Sciatic nerve (tissue), 2 donors: Measurements from ENCODE around the gene RNF217. TPM values are rescaled to one million over a fixed set of nuclear protein-coding genes. Genes with fewer than 3 reads are reported as not detected.
A peak's percentile ranks its signal among the peaks of the same experiment; 100 is the strongest.
"Not testable (repeated sequence)": the region's sequence is repeated elsewhere in the genome, so short reads cannot be mapped to it uniquely, and the experiment has no call there.

Experiments used
- ATAC-seq: fragments of 200-7000 bp; cut with Tn5 transposase; one replicate; pipeline ENCODE4 v1.9.1; 2020; ENCODE audit warnings: mild to moderate bottlenecking, moderate library complexity
- DNase-seq: peaks from one replicate; pipeline ENCODE4 v3.0.0-alpha.2; 2020; ENCODE audit warnings: low spot score
- intact Hi-C: fragments of 100-400 bp; cut with DNase I; formaldehyde crosslinking; loops from one replicate; pipeline ENCODE4 v1.14.2; 2022
- total RNA-seq: library from RNA; stranded (reverse); fragmentation: NEBNext Ultra II Directional; extraction: Animal tissue kit (Norgen Biotek cat#: 25700); gene quantifications from one replicate; pipeline ENCODE4 v1.2.1, GENCODE V29; 2021
- donor health status: DM: no; HTN: no; CAD: no.
- donor health status: DM: no; HTN: no; CAD: no.

The RNF217 gene
- 43.5 TPM for total RNA-seq

- intact Hi-C loops: loop anchor here (10.0 kb wide), 1 partner anchor 133 kb away; no protein-coding TSS in a partner anchor
- peak; percentile 85 for DNase-seq
- ATAC-seq: peak; percentile 88
Measured at GRCh38 chr6:124961777-124962638, at the start of gene RNF217. Gene RNF217 (plus strand): TSS chr6:124962437. CDS start chr6:124962545, 108 bp downstream.

- intact Hi-C loops: no loop called here
- ATAC-seq (no peak), DNase-seq (no peak)
Measured at GRCh38 chr6:124913056-124913455, 49.2 kb upstream of the RNF217 start.

GRCh38 chr6:124917769-124918168 lies 44.5 kb upstream of the RNF217 start:
- no peak for ATAC-seq
- intact Hi-C loops: no loop called here
- DNase-seq: no peak

GRCh38 chr6:124919703-124920102 lies 42.5 kb upstream of the RNF217 start:
- ATAC-seq, DNase-seq: not testable (repeated sequence)

GRCh38 chr6:124924333-124924759 lies 37.9 kb upstream of the RNF217 start:
- ATAC-seq (no peak), DNase-seq (no peak)
- intact Hi-C loops: no loop called here

More at GRCh38 chr6:124919703-124920102, 42.5 kb upstream of the RNF217 start:
- intact Hi-C loops: not testable (repeated sequence)

GRCh38 chr6:124926435-124926834 lies 35.8 kb upstream of the RNF217 start:
- intact Hi-C loops: no loop called here
- ATAC-seq (no peak), DNase-seq (no peak)

- intact Hi-C loops: no loop called here
- no peak for DNase-seq
- ATAC-seq: no peak
Measured at GRCh38 chr6:124927806-124928205, 34.4 kb upstream of the RNF217 start.

- no peak for DNase-seq
- intact Hi-C loops: no loop called here
- ATAC-seq: no peak
Measured at GRCh38 chr6:124928851-124929250, 33.4 kb upstream of the RNF217 start.

GRCh38 chr6:124937645-124938044 lies 24.6 kb upstream of the RNF217 start:
- ATAC-seq: peak; percentile 65
- intact Hi-C loops: no loop called here
- DNase-seq: no peak

- ATAC-seq (no peak), DNase-seq (no peak)
- intact Hi-C loops: no loop called here
Measured at GRCh38 chr6:124941259-124941658, 21.0 kb upstream of the RNF217 start.

GRCh38 chr6:124943658-124944057 lies 18.6 kb upstream of the RNF217 start:
- intact Hi-C loops: no loop called here
- DNase-seq (no peak), ATAC-seq (no peak)

- DNase-seq: no peak
- intact Hi-C loops: no loop called here
- ATAC-seq: no peak
Measured at GRCh38 chr6:124947971-124948451, 14.2 kb upstream of the RNF217 start.

- DNase-seq (no peak), ATAC-seq (no peak)
- intact Hi-C loops: no loop called here
Measured at GRCh38 chr6:124949706-124950105, 12.5 kb upstream of the RNF217 start.

- intact Hi-C loops: no loop called here
- ATAC-seq (no peak), DNase-seq (no peak)
Measured at GRCh38 chr6:124953808-124954207, 8.4 kb upstream of the RNF217 start.

GRCh38 chr6:124955108-124955856 lies 7.0 kb upstream of the RNF217 start:
- DNase-seq (no peak), ATAC-seq (no peak)
- intact Hi-C loops: no loop called here

GRCh38 chr6:124956018-124956417 lies 6.2 kb upstream of the RNF217 start:
- DNase-seq: no peak
- no peak for ATAC-seq
- intact Hi-C loops: no loop called here

GRCh38 chr6:124958149-124958548 lies 4.1 kb upstream of the RNF217 start:
- no peak for ATAC-seq
- intact Hi-C loops: no loop called here
- no peak for DNase-seq

- intact Hi-C loops: no loop called here
- DNase-seq (no peak), ATAC-seq (no peak)
Measured at GRCh38 chr6:124958759-124959354, 3.4 kb upstream of the RNF217 start.

- intact Hi-C loops: loop anchor here (10.0 kb wide), 1 partner anchor 134 kb away; no protein-coding TSS in a partner anchor
- no peak for ATAC-seq
- no peak for DNase-seq
Measured at GRCh38 chr6:124960757-124961463, 1.3 kb upstream of the RNF217 start.
